Measurements from ENCODE around the gene DLD.

DNA sequence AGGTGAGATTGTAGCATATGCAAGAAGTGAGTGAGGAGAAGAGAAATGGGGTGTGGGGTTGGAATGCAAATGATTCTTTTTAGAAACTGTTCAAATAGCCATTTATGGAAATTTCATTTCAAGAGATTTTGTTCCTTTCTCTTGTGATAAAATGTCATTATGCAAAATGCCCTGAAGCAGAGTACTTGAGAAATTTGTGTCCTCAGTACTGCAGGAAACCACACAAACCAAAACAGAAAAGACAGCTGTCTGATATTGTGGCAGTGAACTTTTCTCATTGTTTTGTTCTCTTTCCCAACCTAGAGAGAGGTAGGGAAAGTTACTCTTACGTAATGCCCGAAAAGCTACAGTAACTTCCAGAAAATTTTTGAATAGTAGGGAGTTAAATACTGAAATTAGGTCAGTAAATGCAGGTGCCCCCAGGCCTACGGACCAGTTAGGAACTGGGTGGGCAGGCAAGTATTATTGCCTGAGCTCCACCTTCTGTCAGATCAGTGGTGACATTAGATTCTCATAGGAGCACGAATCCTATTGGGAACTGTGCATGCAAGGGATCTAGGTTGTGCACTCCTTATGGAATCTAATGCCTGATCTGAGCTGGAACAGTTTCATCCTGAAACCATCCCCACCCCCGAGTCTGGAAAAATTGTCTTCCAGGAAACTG is 34.0 kb downstream of the DLD start:
- TF ChIP-seq, protein P1, sequence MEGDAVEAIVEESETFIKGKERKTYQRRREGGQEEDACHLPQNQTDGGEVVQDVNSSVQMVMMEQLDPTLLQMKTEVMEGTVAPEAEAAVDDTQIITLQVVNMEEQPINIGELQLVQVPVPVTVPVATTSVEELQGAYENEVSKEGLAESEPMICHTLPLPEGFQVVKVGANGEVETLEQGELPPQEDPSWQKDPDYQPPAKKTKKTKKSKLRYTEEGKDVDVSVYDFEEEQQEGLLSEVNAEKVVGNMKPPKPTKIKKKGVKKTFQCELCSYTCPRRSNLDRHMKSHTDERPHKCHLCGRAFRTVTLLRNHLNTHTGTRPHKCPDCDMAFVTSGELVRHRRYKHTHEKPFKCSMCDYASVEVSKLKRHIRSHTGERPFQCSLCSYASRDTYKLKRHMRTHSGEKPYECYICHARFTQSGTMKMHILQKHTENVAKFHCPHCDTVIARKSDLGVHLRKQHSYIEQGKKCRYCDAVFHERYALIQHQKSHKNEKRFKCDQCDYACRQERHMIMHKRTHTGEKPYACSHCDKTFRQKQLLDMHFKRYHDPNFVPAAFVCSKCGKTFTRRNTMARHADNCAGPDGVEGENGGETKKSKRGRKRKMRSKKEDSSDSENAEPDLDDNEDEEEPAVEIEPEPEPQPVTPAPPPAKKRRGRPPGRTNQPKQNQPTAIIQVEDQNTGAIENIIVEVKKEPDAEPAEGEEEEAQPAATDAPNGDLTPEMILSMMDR (IDR thresholded peaks at IDR 0.05; ENCODE audit: low read depth, low read length, missing input control) = no peak
- TF ChIP-seq SP1 (IDR thresholded peaks at IDR 0.05) = no peak
- TF ChIP-seq, protein P2, sequence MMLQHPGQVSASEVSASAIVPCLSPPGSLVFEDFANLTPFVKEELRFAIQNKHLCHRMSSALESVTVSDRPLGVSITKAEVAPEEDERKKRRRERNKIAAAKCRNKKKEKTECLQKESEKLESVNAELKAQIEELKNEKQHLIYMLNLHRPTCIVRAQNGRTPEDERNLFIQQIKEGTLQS (IDR thresholded peaks at IDR 0.05) = no peak
- TF ChIP-seq JUND (IDR thresholded peaks at IDR 0.05) = no peak
- TF ChIP-seq HNF4G (IDR thresholded peaks at IDR 0.05) = no peak
- no peak for TF ChIP-seq GABPA (IDR thresholded peaks at IDR 0.05 in 1 of 2, conservative IDR thresholded peaks at IDR 0.05 in 1 of 2)

All from liver (tissue), 3 donors.